ENCODE data around the gene TMC3.

Gene TMC3

DNA sequence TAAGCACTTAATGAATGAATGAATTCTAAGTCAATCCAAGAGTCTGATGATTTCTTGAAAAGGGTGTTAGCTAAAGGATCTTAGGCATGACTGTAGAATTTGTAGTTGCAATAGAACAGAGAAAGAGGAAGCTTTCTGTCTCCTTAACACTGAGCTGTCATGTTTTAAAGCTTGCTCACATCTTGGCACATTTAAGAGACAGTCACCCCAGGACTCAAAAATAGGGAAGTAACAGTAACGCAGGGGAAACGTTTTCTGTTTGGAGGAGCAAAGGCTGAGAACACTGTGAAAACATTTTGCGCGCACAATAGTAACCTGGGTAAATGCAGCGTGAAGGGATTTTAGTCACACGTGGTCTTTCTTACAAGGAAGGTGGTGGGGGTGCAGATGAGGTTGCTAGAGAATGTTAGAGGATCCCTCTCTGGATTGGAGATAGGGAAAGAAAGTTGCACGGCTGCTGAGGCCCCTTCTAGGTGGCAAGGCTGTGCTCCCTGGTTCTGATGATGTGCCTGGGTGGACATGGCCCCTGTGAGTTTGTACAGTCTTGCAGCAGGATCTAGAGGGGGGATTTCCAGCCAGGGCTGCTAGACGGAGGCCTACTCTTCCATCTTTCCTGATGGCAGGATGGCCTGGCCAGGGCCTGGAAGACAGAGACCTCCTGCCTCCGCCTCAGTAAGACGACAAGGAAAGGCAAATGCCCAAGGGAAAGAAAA lies 62.1 kb downstream of the TMC3 start:
- H3K9me2 ChIP-seq (ENCODE audit: low read depth, low read length): no peaks in the 10 kb centered on the region
- no peak for TF ChIP-seq EZH2 (IDR thresholded peaks at IDR 0.05; ENCODE audit: borderline replicate concordance, low read length)
- TF ChIP-seq, protein P1, sequence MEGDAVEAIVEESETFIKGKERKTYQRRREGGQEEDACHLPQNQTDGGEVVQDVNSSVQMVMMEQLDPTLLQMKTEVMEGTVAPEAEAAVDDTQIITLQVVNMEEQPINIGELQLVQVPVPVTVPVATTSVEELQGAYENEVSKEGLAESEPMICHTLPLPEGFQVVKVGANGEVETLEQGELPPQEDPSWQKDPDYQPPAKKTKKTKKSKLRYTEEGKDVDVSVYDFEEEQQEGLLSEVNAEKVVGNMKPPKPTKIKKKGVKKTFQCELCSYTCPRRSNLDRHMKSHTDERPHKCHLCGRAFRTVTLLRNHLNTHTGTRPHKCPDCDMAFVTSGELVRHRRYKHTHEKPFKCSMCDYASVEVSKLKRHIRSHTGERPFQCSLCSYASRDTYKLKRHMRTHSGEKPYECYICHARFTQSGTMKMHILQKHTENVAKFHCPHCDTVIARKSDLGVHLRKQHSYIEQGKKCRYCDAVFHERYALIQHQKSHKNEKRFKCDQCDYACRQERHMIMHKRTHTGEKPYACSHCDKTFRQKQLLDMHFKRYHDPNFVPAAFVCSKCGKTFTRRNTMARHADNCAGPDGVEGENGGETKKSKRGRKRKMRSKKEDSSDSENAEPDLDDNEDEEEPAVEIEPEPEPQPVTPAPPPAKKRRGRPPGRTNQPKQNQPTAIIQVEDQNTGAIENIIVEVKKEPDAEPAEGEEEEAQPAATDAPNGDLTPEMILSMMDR (IDR thresholded peaks at IDR 0.05; ENCODE audit: low read length): no peak
- H3K9ac ChIP-seq (ENCODE audit: low read length): peak overlapping the region; percentile 66; the same call in 1 of the 2 replicates
- no peaks in the 10 kb centered on the region for H3K27me3 ChIP-seq (ENCODE audit: insufficient read depth, low read length)
- peaks cover 18% of the 10 kb centered on the region for H3K4me1 ChIP-seq (ENCODE audit: insufficient read depth, low read length, severe bottlenecking)
- H3K79me2 ChIP-seq (ENCODE audit: insufficient read depth, low read length): no peaks in the 10 kb centered on the region
- peak overlapping the region; percentile 62 for H3K4me2 ChIP-seq (ENCODE audit: low read length)
- H2AFZ ChIP-seq (ENCODE audit: low read length): no peak overlapping the region
- H4K20me1 ChIP-seq (ENCODE audit: insufficient read depth, low read length): no peaks in the 10 kb centered on the region
- H3K36me3 ChIP-seq (ENCODE audit: insufficient read depth, low read length): peaks cover 62% of the 10 kb centered on the region
- H3K9me3 ChIP-seq (ENCODE audit: low read length): no peaks in the 10 kb centered on the region
- peak overlapping the region; percentile 96 for H3K27ac ChIP-seq (ENCODE audit: low read depth, low read length, poor library complexity, severe bottlenecking)
- H3F3A ChIP-seq (ENCODE audit: insufficient read depth, low read length): peaks cover 8% of the 10 kb centered on the region; the same call in 1 of the 2 replicates
- H3K4me3 ChIP-seq (ENCODE audit: low read depth, low read length, poor library complexity, severe bottlenecking): peak overlapping the region; percentile 24

DNA sequence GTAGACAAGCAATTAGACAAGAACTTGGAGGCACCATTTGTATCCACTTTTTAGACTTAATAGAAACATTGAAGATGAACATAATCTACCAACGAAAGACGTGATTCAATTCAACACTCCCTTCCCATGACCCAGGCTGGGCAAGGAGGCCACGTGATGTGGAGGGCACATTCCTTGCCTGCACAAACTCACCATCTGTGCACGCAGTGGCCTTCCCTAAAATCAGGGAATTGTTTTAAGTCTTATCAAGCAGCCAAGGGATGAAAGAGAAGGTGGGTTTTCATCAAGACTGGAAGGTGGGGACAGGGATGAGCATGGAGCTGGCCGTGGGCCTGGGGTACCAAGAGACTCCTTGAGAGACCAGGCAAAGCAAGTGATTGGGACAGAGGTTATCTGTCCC lies 63.5 kb downstream of the TMC3 start:
- Histone ChIP-seq H3K9ac (ENCODE audit: low read length) (no peak overlapping the region), H3K36me3 (ENCODE audit: insufficient read depth, low read length) (peaks cover 68% of the 10 kb centered on the region), H3K79me2 (ENCODE audit: insufficient read depth, low read length) (no peaks in the 10 kb centered on the region), H2AFZ (ENCODE audit: low read length) (no peak overlapping the region), H3K4me2 (ENCODE audit: low read length) (no peak overlapping the region), H3K4me1 (ENCODE audit: insufficient read depth, low read length, severe bottlenecking) (peaks cover 18% of the 10 kb centered on the region), H3F3A (ENCODE audit: insufficient read depth, low read length) (peaks cover 8% of the 10 kb centered on the region; the same call in 1 of the 2 replicates), H3K27ac (ENCODE audit: low read depth, low read length, poor library complexity, severe bottlenecking) (peak overlapping the region; percentile 96), H3K27me3 (ENCODE audit: insufficient read depth, low read length) (no peaks in the 10 kb centered on the region), H3K9me3 (ENCODE audit: low read length) (no peaks in the 10 kb centered on the region), H3K4me3 (ENCODE audit: low read depth, low read length, poor library complexity, severe bottlenecking) (no peak overlapping the region), H3K9me2 (ENCODE audit: low read depth, low read length) (no peaks in the 10 kb centered on the region), H4K20me1 (ENCODE audit: insufficient read depth, low read length) (no peaks in the 10 kb centered on the region)
- TF ChIP-seq, protein P1 (IDR thresholded peaks at IDR 0.05; ENCODE audit: low read length): no peak
- no peak for TF ChIP-seq EZH2 (IDR thresholded peaks at IDR 0.05; ENCODE audit: borderline replicate concordance, low read length)

DNA sequence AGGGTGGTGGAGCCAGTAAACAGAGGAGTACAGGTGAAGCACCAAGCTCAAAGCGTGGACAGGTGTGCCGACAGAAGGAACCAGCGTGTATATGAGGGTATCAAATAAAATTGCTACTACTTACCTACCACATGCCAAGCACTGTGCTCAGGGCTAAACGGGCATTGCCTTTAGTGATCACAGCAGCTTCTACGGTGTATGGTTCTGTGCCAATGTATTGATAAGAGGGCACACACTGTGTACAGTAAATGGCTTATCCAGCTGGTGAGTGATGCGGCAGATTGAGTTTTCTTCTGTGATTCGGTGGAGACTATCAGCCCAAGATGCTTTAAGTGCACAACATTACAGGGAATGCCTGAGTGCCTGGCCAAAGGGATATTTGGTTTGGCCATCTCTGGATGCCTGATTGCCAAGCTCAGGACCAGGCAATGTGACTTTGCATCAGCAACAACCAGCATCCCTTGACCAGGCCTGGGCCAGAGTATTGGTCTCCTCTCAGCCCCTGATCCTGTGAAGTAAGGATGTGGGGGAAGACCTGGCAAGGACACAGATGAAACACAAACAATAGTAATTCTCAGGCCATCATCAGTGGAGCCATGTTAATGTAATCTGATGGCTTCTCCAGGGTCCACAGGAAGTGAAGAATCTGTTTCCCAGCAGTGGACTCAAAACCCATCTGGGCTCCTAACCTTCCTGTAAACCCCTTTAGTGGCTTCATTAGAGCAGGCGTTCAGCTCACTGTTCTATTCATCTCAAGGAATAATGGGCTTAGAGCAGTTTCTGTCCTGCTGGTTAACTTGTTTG lies 64.2 kb downstream of the TMC3 start:
- no peaks in the 10 kb centered on the region for H3K79me2 ChIP-seq (ENCODE audit: insufficient read depth, low read length)
- H3K27me3 ChIP-seq (ENCODE audit: insufficient read depth, low read length): no peaks in the 10 kb centered on the region
- H3K4me2 ChIP-seq (ENCODE audit: low read length): no peak overlapping the region
- H4K20me1 ChIP-seq (ENCODE audit: insufficient read depth, low read length): no peaks in the 10 kb centered on the region
- peaks cover 19% of the 10 kb centered on the region for H3K4me1 ChIP-seq (ENCODE audit: insufficient read depth, low read length, severe bottlenecking)
- no peak overlapping the region for H2AFZ ChIP-seq (ENCODE audit: low read length)
- no peaks in the 10 kb centered on the region for H3K9me2 ChIP-seq (ENCODE audit: low read depth, low read length)
- H3F3A ChIP-seq (ENCODE audit: insufficient read depth, low read length): peaks cover 8% of the 10 kb centered on the region; the same call in 1 of the 2 replicates
- TF ChIP-seq, protein P1 (IDR thresholded peaks at IDR 0.05; ENCODE audit: low read length): no peak
- no peak for TF ChIP-seq EZH2 (IDR thresholded peaks at IDR 0.05; ENCODE audit: borderline replicate concordance, low read length)
- H3K27ac ChIP-seq (ENCODE audit: low read depth, low read length, poor library complexity, severe bottlenecking): peak overlapping the region; percentile 96
- H3K4me3 ChIP-seq (ENCODE audit: low read depth, low read length, poor library complexity, severe bottlenecking): no peak overlapping the region
- H3K9me3 ChIP-seq (ENCODE audit: low read length): no peaks in the 10 kb centered on the region
- H3K36me3 ChIP-seq (ENCODE audit: insufficient read depth, low read length): peaks cover 75% of the 10 kb centered on the region
- no peak overlapping the region for H3K9ac ChIP-seq (ENCODE audit: low read length)
